Thyroid gland (tissue), 4 donors: ENCODE data around the gene FAM221B.

Source experiments
- POLR2A ChIP-seq, 2 donors: fragments of 450-650 bp; IDR thresholded peaks; one replicate each; pipeline ENCODE4 v1.6.1; 2017; ENCODE audit warnings: antibody characterized with exemption in 2 of 2, mild to moderate bottlenecking in 2 of 2, moderate library complexity in 1 of 2
- TF ChIP-seq, protein P1 (sequence below), 6 experiments: fragments of 200-600 bp in 3 of 6; fragments of 450-650 bp in 3 of 6; sonication (generic) in 3 of 6; IDR thresholded peaks; one replicate each; pipeline ENCODE4 v1.5.1; 2016 to 2019; ENCODE audit warnings: antibody characterized with exemption in 6 of 6, mild to moderate bottlenecking in 2 of 6, inconsistent platforms in 1 of 6, moderate library complexity in 1 of 6

DNA sequence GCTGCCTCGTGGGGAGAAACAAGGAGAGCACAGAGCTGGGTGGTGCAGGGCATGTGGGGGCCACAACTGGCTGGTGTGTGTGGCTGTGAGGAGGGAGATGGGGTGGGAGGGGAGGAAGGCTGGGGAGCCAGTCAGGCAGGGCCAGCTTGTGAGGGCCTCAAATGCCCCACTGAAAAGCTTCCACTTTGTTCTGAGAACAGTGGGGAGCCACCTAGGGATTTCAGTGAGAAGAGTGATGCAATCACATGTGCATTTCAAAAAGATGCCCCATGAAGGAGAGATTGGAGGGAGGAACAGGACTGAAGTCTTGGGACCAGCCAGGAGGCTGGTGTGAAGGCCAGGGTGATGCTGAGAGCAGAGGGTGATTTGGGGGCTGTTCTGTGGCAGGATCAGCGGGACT lies 40.4 kb upstream of the FAM221B start:
- TF ChIP-seq, protein P1, sequence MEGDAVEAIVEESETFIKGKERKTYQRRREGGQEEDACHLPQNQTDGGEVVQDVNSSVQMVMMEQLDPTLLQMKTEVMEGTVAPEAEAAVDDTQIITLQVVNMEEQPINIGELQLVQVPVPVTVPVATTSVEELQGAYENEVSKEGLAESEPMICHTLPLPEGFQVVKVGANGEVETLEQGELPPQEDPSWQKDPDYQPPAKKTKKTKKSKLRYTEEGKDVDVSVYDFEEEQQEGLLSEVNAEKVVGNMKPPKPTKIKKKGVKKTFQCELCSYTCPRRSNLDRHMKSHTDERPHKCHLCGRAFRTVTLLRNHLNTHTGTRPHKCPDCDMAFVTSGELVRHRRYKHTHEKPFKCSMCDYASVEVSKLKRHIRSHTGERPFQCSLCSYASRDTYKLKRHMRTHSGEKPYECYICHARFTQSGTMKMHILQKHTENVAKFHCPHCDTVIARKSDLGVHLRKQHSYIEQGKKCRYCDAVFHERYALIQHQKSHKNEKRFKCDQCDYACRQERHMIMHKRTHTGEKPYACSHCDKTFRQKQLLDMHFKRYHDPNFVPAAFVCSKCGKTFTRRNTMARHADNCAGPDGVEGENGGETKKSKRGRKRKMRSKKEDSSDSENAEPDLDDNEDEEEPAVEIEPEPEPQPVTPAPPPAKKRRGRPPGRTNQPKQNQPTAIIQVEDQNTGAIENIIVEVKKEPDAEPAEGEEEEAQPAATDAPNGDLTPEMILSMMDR (IDR thresholded peaks at IDR 0.05): no peak
- TF ChIP-seq POLR2A (IDR thresholded peaks at IDR 0.05): no peak
